ENCODE measurements around the gene ZBTB17. TPM values are rescaled to one million over a fixed set of nuclear protein-coding genes. Genes with fewer than 3 reads are reported as not detected.

Gene ZBTB17
- total and polyA plus RNA-seq, 12 donors: 16.4 to 54.9 (median 20.8) TPM

DNA sequence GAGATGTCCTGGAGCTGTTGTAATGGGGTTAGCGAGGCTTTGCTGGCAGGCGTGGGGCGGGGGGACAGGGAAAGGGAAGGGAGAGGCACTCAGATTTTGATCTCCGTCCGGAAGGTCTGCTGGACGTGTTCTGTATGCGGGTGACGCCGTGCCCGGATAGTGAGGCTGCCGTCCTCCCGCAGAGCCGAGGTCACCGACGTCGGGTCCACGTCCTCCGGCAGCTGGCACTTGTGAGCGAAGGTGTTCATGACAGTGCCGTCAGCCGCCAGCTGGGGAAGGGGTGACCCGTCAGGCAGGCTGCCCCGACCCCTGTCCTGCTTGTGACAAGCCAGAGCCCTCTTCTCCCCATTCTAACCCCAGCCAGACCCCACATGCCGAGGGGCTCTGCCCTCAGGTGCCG, 39.6 kb upstream of the ZBTB17 start:
- ATAC-seq (no peak), DNase-seq (no peak)
- H3K36me3 ChIP-seq: peaks cover 0 to 17% (median 0%) of the 10 kb centered on the region in 9 donors
- H3K27ac ChIP-seq: peak overlapping the region; percentile 86 to 99 (median 96)
- H3K9me3 ChIP-seq: no peaks in the 10 kb centered on the region
- H3K4me3 ChIP-seq: peak overlapping the region; percentile 26 to 73 (median 62)
- WGBS, 2 donors: 44 to 78% methylated on average over 22 to 25 of the region's 25 CpGs
- H3K27me3 ChIP-seq: no peaks in the 10 kb centered on the region
- intact Hi-C loops (cut with DNase I): no loop called here
- H3K4me1 ChIP-seq: peaks cover 15 to 72% (median 44%) of the 10 kb centered on the region in 9 donors
- TF ChIP-seq, protein P1, sequence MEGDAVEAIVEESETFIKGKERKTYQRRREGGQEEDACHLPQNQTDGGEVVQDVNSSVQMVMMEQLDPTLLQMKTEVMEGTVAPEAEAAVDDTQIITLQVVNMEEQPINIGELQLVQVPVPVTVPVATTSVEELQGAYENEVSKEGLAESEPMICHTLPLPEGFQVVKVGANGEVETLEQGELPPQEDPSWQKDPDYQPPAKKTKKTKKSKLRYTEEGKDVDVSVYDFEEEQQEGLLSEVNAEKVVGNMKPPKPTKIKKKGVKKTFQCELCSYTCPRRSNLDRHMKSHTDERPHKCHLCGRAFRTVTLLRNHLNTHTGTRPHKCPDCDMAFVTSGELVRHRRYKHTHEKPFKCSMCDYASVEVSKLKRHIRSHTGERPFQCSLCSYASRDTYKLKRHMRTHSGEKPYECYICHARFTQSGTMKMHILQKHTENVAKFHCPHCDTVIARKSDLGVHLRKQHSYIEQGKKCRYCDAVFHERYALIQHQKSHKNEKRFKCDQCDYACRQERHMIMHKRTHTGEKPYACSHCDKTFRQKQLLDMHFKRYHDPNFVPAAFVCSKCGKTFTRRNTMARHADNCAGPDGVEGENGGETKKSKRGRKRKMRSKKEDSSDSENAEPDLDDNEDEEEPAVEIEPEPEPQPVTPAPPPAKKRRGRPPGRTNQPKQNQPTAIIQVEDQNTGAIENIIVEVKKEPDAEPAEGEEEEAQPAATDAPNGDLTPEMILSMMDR (IDR thresholded peaks at IDR 0.05): no peak

DNA sequence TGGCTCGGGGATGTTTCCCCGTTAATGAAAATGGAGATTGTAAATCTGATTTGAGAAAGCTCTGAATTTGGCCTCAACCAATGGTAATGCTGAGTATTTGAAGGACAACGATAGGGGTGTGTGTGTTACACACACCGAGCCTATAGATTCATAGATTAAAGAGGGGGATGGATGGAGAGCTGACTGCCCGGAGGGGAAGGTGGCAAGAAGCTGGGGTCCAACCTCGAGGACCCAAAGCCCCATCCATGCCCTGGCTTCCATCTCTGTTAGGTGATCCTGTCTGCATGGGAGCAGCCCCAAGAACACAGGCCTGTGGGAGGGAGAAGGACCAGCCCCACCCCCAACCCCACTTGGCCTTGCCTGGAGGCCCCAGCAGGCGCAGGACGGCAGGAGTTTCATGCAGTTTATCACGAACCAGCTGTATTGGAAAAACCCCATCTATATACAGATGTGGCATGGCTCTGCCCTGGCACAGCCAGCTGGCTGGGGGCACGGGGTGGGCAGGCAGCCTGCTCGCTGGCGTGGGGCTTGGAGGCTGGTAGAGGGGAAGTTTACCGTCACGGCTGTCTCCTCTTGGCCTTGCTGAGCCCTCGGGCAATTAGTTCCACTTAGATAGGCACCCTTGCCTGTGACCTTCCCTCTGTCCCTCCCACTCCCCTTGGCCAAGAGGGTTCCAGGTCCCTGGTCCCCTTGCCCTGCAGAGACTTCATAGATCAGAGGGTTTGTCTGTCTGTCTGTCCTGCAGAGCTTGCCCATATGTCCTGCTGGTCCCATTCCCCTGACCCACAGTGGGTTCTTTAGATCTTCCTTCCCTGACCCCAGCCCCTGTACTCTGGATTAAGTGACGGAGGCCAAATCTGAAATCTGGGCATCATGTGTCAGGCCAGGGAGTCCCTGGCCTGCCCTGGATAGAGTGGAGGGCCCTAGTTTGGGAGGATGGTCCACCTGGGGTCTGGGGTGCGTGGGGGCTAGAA, 38.9 kb upstream of the ZBTB17 start:
- peak overlapping the region in 9 of 10 donors; percentile 50 to 73 (median 66) for H3K4me3 ChIP-seq
- 40 to 47% methylated on average over 17 of the region's 17 CpGs for WGBS, 2 donors

DNA sequence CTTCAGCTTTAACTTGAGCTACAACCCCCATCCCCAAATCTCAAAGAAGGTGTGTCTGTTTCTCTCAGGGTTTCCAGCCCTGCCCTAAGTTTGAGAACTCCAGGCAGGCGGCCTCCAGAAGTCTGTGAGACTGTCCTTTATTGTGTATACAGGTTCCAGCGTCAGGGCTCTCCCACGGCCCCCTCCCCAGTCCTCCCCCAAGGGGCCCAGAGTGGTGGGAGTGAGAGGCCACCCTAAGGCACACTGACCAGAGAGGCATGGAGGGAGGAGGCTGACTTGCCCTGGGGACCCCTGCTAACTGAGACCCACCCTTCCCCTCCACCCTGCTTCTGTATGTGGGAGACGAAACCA, 38.0 kb upstream of the ZBTB17 start:
- peaks cover 10 to 56% (median 38%) of the 10 kb centered on the region in 9 donors for H3K4me1 ChIP-seq
- no peaks in the 10 kb centered on the region for H3K9me3 ChIP-seq
- intact Hi-C loops (cut with DNase I): no loop called here
- DNase-seq (no peak), ATAC-seq (no peak)
- no peaks in the 10 kb centered on the region for H3K27me3 ChIP-seq
- H3K27ac ChIP-seq: peak overlapping the region; percentile 86 to 99 (median 96)
- 37 to 41% methylated on average over 4 of the region's 4 CpGs for WGBS, 2 donors
- peak overlapping the region in 4 of 10 donors; percentile 48 to 73 (median 62) for H3K4me3 ChIP-seq
- H3K36me3 ChIP-seq: peaks cover 0 to 17% (median 0%) of the 10 kb centered on the region in 9 donors
- TF ChIP-seq, protein P1 (IDR thresholded peaks at IDR 0.05): no peak

More for the DNA sequence above, 38.9 kb upstream of the ZBTB17 start:
- H3K36me3 ChIP-seq: peaks cover 0 to 17% (median 0%) of the 10 kb centered on the region in 9 donors
- ATAC-seq (peak in 1 of 8 donors; percentile 5), DNase-seq (peak; percentile 54 to 71)
- H3K4me1 ChIP-seq: peaks cover 15 to 66% (median 44%) of the 10 kb centered on the region in 9 donors
- TF ChIP-seq, protein P1 (IDR thresholded peaks at IDR 0.05): no peak
- no peaks in the 10 kb centered on the region for H3K27me3 ChIP-seq
- peak overlapping the region; percentile 86 to 99 (median 96) for H3K27ac ChIP-seq
- intact Hi-C loops (cut with DNase I): no loop called here
- H3K9me3 ChIP-seq: no peaks in the 10 kb centered on the region

DNA sequence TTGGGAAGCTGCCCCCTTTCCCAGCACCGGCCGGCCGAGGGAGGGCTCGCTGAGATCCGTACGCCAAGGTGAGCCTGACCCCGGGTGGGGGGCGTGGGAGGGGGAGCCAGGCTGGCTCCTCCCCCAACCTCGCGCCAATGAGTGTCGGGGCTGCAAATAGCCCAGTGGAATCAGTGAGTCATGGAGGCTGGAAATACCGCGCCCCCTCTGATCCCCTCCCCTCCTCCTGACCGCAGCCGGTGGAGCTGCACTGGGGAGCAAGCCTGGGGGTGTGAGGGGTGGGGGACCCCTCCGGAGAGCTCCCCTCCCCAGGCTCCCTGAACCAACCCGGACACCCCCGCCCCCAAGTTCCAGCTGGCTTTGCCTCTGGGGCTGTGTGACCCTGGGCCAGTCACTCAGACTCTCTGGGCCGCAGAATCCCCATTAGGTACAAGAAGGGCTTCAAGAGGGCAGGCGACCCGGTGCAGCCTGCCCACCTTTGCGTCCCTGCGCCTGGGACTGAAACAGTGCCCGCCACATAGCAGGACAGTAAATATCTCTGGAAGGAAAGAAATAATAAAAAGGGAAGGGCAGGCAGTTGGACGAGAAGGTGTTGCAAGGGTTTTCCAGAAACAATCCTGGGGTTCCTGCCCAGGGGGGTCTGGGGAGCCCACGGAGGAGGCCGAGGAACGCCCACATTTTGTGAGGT, 37.5 kb upstream of the ZBTB17 start:
- DNase-seq (peak; percentile 77 to 81), ATAC-seq (peak; percentile 22 to 60 (median 42))
- H3K4me1 ChIP-seq: peaks cover 10 to 51% (median 34%) of the 10 kb centered on the region in 9 donors
- intact Hi-C loops (cut with DNase I): no loop called here
- no peaks in the 10 kb centered on the region for H3K9me3 ChIP-seq
- peak overlapping the region in 8 of 10 donors; percentile 12 to 73 (median 43) for H3K4me3 ChIP-seq
- H3K27me3 ChIP-seq: no peaks in the 10 kb centered on the region
- WGBS, 2 donors: 12 to 15% methylated on average over 25 to 27 of the region's 28 CpGs
- peak overlapping the region; percentile 86 to 99 (median 96) for H3K27ac ChIP-seq
- TF ChIP-seq, protein P1 (IDR thresholded peaks at IDR 0.05): no peak
- H3K36me3 ChIP-seq: peaks cover 0 to 17% (median 0%) of the 10 kb centered on the region in 9 donors

Measured in heart right ventricle (tissue), 16 donors.